BJ (cell line): ENCODE measurements around the gene SCFD2. TPM values are rescaled to one million over a fixed set of nuclear protein-coding genes. Genes with fewer than 3 reads are reported as not detected.
A peak's percentile ranks its signal among the peaks of the same experiment; 100 is the strongest.

Source experiments
- CTCF ChIA-PET: fragments of 350-600 bp; formaldehyde crosslinking; extraction: SDS; loops from one replicate; lab custom pipeline; 2021; ENCODE audit warnings: antibody characterized with exemption, inconsistent platforms; lab: Yijun Ruan, JAX
- POLR2A ChIA-PET: fragments of 300-600 bp; sonication (Branson Sonifier 250); formaldehyde crosslinking; extraction: SDS; loops from one replicate; lab custom pipeline; 2021; ENCODE audit warnings: antibody characterized with exemption; lab: Charles Lee
- DNase-seq: peaks from one replicate; pipeline ENCODE4 v3.0.0-alpha.2; 2011; ENCODE audit warnings: low read depth
- H3K27me3 ChIP-seq: 2 replicates; pipeline ENCODE4 v1.6.0; 2011; ENCODE audit warnings: low read length; ENCODE audit not compliant: control insufficient read depth, insufficient read depth
- H3K36me3 ChIP-seq: 2 replicates; pipeline ENCODE4 v1.5.1; 2011; ENCODE audit warnings: low read length; ENCODE audit not compliant: control insufficient read depth, insufficient read depth
- H3K4me3 ChIP-seq: 2 replicates; pipeline ENCODE4 v1.5.1; 2011; ENCODE audit warnings: low read depth, mild to moderate bottlenecking, control low read depth, low read length
- CTCF ChIP-seq: IDR thresholded peaks from 2 replicates; pipeline ENCODE4 v1.5.1; 2011; ENCODE audit warnings: low read depth, mild to moderate bottlenecking, control low read depth, inconsistent platforms, low read length, moderate library complexity; ENCODE audit not compliant: insufficient read depth
- polyA plus RNA-seq: library from polyadenylated mRNA; depleted of rRNA; stranded (reverse); fragments of >200 nt; gene quantifications from 2 replicates; pipeline ENCODE4 v1.2.3, GENCODE V29; 2011

The SCFD2 gene
- polyA plus RNA-seq, 1 experiment, result 17.4 TPM

DNA sequence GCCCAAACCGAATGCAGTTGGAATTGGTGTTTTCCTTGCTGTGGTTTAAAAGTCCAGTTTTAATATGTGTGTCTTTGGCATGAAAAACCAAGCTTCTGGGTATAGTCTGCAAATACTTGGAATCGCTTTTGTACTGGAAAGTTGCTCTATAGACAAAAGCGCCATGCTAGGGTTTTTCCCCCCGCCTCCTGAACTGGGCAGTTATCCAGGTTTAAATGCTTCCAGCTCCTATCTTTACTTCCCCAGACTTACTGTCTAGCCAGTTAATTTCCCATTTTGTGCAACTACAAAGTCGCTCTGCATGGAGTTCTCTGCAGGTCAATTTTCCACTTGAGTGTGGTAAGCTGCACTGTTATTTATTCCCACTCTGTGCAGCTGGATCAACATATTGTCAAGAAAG is 501.1 kb downstream of the SCFD2 start:
- TF ChIP-seq CTCF, result no peak
- peaks cover 2% of the 10 kb centered on the region for H3K27me3 ChIP-seq
- no peak overlapping the region for H3K4me3 ChIP-seq
- ChIA-PET CTCF (interaction anchor here (0.6 kb wide), 1 partner anchor 9 kb away, joined by 3 read pairs; no protein-coding TSS in a partner anchor), POLR2A (no interaction called here)
- DNase-seq, result no peak
- no peaks in the 10 kb centered on the region for H3K36me3 ChIP-seq

- CTCF ChIA-PET, result interaction anchor here (0.8 to 2.6 kb wide), 2 partner anchors 305 to 318 kb away, joined by 3 to 7 read pairs; no protein-coding TSS in a partner anchor
- no peak overlapping the region for H3K4me3 ChIP-seq
These were observed 502.5 kb downstream of the SCFD2 start for GRCh38 chr4:52863324-52863723.

GRCh38 chr4:52862639-52863161 is 503.2 kb downstream of the SCFD2 start:
- no peaks in the 10 kb centered on the region; the same call in 1 of the 2 replicates for H3K36me3 ChIP-seq
- no peak for TF ChIP-seq CTCF
- POLR2A ChIA-PET, result no interaction called here
- peaks cover 4% of the 10 kb centered on the region for H3K27me3 ChIP-seq
- no peak for DNase-seq
- peak overlapping the region; percentile 54 for H3K4me3 ChIP-seq
- CTCF ChIA-PET, result interaction anchor here (1.5 to 2.6 kb wide), 2 partner anchors 82 to 317 kb away, joined by 3 to 7 read pairs; no protein-coding TSS in a partner anchor

More at GRCh38 chr4:52863324-52863723, 502.5 kb downstream of the SCFD2 start:
- POLR2A ChIA-PET, result no interaction called here
- no peaks in the 10 kb centered on the region for H3K36me3 ChIP-seq
- H3K27me3 ChIP-seq, result peaks cover 3% of the 10 kb centered on the region
- TF ChIP-seq CTCF, result no peak
- DNase-seq, result no peak

GRCh38 chr4:52861879-52862616 is 503.8 kb downstream of the SCFD2 start, which contains the start of gene RASL11B:
Gene RASL11B, plus strand, starts transcription at chr4:52862317. Its CDS starts 191 bp downstream, at chr4:52862508.
- TF ChIP-seq CTCF, result 0 out of 2 replicates have a peak, but pooled peaks have one; percentile 8
- ChIA-PET CTCF (interaction anchor here (0.5 to 2.6 kb wide), 4 partner anchors 9 to 316 kb away, joined by 3 to 7 read pairs (median 3); no protein-coding TSS in a partner anchor), POLR2A (no interaction called here)
- H3K36me3 ChIP-seq, result no peaks in the 10 kb centered on the region; the same call in 1 of the 2 replicates
- no peak for DNase-seq
- peaks cover 4% of the 10 kb centered on the region for H3K27me3 ChIP-seq
- peak within 1 kb of the TSS; percentile 54 for H3K4me3 ChIP-seq
